ENCODE results near the gene AIF1L.

The AIF1L gene

DNA sequence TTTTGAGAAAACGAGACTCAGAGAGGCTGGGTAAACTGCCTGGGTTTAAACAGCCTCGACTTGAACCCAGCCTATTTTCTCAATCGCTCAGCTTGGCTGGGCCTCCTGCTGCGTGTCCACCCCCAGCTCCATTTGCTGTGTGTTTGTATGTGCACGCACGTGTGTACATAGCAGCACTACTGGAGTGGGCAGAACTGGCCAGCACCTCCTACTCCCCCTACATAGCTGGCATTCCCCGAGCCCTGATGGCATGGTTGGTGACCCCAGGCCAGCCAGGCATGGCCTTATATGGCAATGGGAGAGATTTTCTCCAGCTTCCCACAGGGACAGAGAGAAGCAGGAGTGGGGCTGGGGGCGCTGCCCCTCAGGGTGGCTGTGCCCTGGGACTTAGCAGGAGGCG lies 4.1 kb downstream of the AIF1L start:
- TF ChIP-seq, protein P1, sequence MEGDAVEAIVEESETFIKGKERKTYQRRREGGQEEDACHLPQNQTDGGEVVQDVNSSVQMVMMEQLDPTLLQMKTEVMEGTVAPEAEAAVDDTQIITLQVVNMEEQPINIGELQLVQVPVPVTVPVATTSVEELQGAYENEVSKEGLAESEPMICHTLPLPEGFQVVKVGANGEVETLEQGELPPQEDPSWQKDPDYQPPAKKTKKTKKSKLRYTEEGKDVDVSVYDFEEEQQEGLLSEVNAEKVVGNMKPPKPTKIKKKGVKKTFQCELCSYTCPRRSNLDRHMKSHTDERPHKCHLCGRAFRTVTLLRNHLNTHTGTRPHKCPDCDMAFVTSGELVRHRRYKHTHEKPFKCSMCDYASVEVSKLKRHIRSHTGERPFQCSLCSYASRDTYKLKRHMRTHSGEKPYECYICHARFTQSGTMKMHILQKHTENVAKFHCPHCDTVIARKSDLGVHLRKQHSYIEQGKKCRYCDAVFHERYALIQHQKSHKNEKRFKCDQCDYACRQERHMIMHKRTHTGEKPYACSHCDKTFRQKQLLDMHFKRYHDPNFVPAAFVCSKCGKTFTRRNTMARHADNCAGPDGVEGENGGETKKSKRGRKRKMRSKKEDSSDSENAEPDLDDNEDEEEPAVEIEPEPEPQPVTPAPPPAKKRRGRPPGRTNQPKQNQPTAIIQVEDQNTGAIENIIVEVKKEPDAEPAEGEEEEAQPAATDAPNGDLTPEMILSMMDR (IDR thresholded peaks at IDR 0.05; ENCODE audit: low read depth, low read length): no peak
- H3K4me3 ChIP-seq (ENCODE audit: low read depth, low read length): no peak overlapping the region

DNA sequence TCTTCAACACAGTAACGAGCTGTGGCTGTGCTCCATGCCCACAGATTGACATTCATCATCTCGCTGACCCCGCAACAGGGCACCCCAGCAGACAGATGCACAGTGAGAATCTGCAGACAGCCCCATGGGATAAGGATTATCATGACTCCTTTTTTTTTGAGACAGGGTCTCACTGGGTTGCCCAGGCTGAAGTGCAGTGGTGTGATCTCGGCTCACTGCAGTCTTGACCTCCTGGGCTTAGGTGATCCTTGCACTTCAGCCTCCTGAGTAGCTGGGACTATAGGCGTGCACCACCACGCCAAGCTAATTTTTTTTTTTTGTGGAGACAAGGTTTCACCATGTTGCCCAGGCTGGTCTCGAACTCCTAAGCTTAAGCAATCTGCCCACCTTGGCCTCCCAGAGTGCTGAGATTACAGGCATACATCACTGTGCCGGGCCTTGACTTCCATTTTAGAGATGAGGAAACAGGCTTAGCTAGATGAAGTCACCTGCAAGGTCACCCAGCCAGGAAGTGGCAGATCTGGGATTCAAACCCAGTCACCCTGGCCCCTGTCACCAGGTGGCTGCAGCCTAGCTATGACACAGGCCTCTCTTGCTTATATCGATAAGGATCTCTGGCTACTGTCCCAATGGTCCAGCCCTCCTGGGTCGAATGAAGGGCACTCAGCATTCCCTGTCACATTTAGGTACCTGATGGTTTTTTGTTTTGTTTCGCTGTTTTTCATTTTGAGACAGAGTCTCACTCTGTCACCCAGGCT lies 5.1 kb downstream of the AIF1L start:
- H3K4me3 ChIP-seq (ENCODE audit: low read depth, low read length): no peak overlapping the region
- TF ChIP-seq, protein P1 (IDR thresholded peaks at IDR 0.05; ENCODE audit: low read depth, low read length): no peak

DNA sequence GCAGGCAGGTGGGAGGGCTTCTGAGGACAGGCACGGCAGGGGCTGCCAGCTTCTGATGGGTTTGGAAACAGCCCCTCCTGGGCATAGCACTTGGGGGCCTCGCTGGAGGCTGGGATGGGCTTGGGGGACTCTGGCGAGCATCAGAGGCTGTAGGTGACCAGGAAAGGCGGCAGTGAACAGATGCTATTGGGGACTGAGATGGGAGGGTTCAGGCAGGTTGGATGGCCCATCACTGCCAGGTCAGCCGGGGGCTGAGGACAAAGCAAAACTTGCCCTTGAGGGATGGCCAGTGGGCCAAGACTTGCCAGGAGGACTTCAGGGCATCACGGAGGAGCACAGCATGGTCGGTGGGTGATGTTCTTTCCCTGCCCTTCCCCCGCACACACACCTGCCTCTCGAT lies 6.7 kb downstream of the AIF1L start:
- TF ChIP-seq, protein P1 (IDR thresholded peaks at IDR 0.05; ENCODE audit: low read depth, low read length): no peak
- no peak overlapping the region for H3K4me3 ChIP-seq (ENCODE audit: low read depth, low read length)

DNA sequence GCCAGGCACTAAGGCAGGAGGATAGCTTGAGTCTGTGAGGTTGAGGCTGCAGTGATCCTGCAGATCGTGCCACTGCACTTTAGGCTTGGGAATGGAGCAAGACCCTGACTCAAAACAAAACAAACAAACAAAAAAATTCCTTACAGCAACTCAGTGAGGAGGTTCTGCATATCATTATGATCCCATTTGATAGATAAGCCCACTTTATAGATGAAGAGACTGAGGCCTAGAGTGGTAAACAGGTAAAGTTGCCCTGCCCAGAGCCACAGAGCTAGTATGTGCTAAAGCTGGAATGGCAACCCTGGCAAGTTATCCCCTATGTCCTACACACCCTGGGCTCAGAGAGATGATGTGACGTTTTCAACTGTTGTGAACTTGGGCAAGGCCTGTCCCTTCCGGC lies 7.2 kb downstream of the AIF1L start:
- TF ChIP-seq, protein P1 (IDR thresholded peaks at IDR 0.05; ENCODE audit: low read depth, low read length): no peak

DNA sequence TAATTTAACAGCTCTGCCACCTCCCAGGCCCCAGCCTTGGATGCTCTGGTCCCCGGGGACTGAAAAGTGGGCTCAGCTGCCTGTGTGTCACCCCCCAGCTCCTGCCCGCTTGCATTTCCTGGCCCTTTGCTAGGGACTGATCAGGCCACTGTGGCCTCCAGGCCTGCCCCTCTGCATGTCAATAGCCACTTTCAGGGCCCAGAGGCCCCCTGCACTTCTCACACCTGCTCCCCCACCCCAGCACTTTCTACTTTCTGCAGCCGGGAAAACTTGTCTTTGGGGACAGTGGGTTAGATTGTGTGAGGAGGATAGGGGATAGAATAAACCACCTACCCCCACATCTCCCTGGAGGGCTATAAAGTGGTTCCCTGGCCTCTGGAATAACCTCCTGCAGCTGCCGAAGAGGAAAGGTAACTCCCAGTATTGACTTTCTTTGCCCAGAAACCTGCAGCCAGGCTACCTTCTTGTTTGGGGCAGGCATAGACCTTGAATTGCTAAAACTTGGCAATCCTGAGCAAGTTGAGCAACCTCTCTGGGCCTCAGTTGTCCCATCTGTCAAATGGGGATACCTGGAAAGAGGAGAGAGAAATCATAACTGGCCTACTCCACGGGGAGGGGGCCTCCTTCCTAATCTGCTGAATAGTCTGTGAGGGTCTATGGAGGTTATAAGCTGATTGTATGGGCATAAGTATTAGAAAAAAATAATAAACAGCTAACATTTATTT lies 7.8 kb downstream of the AIF1L start:
- H3K4me3 ChIP-seq (ENCODE audit: low read depth, low read length): no peak overlapping the region
- TF ChIP-seq, protein P1 (IDR thresholded peaks at IDR 0.05; ENCODE audit: low read depth, low read length): no peak

More for the DNA sequence above, 7.2 kb downstream of the AIF1L start:
- H3K4me3 ChIP-seq (ENCODE audit: low read depth, low read length): no peak overlapping the region

DNA sequence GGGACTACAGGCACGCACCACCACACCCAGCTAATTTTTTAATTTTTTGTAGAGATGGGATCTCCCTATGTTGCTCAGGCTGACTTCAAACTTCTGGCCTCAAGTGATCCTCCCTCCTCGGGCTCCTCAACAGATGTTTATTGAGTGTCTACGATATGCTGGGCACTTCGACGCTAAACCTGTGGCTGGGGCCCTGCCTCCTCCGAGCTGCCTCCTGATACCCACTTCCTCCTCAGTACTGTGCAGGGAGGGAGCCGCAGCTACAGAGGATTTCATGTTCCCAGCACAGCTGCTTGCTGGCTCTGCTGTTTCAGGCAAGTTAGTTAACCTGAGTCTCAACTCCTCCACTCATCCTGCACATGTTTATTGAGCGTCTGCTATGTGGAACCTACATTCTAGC lies 9.6 kb downstream of the AIF1L start:
- no peak overlapping the region for H3K4me3 ChIP-seq (ENCODE audit: low read depth, low read length)
- TF ChIP-seq, protein P1 (IDR thresholded peaks at IDR 0.05; ENCODE audit: low read depth, low read length): no peak

DNA sequence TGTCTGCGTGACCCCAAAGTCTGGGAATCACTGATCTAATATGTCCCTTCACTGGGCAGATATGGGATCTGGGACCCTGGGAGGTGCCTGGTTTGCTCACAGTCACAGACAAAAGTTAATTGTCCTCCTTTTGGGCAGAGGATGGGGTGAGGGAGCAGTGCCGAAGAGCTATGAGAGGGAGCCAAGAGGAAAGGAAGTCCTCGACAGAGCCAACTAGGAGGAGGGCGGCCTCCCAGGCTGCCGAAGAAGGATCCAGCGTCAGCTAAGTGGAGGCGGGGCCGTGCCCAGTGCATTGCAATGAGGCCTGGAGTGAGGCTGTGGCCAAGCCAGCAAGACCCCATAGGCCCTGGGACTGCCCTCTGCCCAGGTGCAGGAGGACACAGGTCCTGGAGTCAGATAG lies 11.4 kb downstream of the AIF1L start:
- TF ChIP-seq, protein P1 (IDR thresholded peaks at IDR 0.05; ENCODE audit: low read depth, low read length): no peak
- no peak overlapping the region for H3K4me3 ChIP-seq (ENCODE audit: low read depth, low read length)
